Measurements from ENCODE around the gene MMEL1. TPM values are rescaled to one million over a fixed set of nuclear protein-coding genes. Genes with fewer than 3 reads are reported as not detected.

MMEL1 gene
- total and polyA plus RNA-seq, 7 donors = 0.66 to 37.2 (median 4.2) TPM; not detected in 1

- intact Hi-C loops (cut with DNase I) = no loop called here
- Histone ChIP-seq H3K4me3 (no peak overlapping the region), H3K36me3 (no peaks in the 10 kb centered on the region), H3K27ac (no peak overlapping the region), H3K9me3 (no peaks in the 10 kb centered on the region), H3K4me1 (no peaks in the 10 kb centered on the region), H3K27me3 (peaks cover 27 to 66% (median 47%) of the 10 kb centered on the region in 3 donors)
- 82 to 83% methylated on average over 10 of the region's 10 CpGs for WGBS, 2 donors
- no peak for TF ChIP-seq POLR2AphosphoS5 (IDR thresholded peaks at IDR 0.05)
- TF ChIP-seq EP300 (IDR thresholded peaks at IDR 0.05) = no peak
- no peak for TF ChIP-seq POLR2A (IDR thresholded peaks at IDR 0.05)
- TF ChIP-seq CTCF (IDR thresholded peaks at IDR 0.05) = no peak
- DNase-seq = peak; percentile 44
These were observed 2.7 kb upstream of the MMEL1 start for GRCh38 chr1:2635361-2636010.

GRCh38 chr1:2633936-2634491 lies 1.2 kb upstream of the MMEL1 start:
- DNase-seq = no peak
- TF ChIP-seq POLR2A (IDR thresholded peaks at IDR 0.05) (no peak), CTCF (IDR thresholded peaks at IDR 0.05) (no peak), POLR2AphosphoS5 (IDR thresholded peaks at IDR 0.05) (no peak), EP300 (IDR thresholded peaks at IDR 0.05) (no peak)
- Histone ChIP-seq H3K9me3 (no peaks in the 10 kb centered on the region), H3K36me3 (no peaks in the 10 kb centered on the region), H3K4me3 (no peak overlapping the region), H3K4me1 (peaks cover 0 to under 1% (median under 1%) of the 10 kb centered on the region in 4 donors), H3K27me3 (peaks cover 35 to 79% (median 58%) of the 10 kb centered on the region in 3 donors), H3K27ac (no peak overlapping the region)
- intact Hi-C loops (cut with DNase I) = no loop called here
- WGBS, 2 donors = 80 to 81% methylated on average over 8 of the region's 8 CpGs

- Histone ChIP-seq H3K9me3 (no peaks in the 10 kb centered on the region), H3K27ac (no peak overlapping the region), H3K4me1 (peaks cover 0 to 7% (median 5%) of the 10 kb centered on the region in 4 donors), H3K36me3 (no peaks in the 10 kb centered on the region), H3K4me3 (no peak overlapping the region), H3K27me3 (peaks cover 41 to 85% (median 64%) of the 10 kb centered on the region in 3 donors)
- 86 to 89% methylated on average over 12 of the region's 12 CpGs for whole genome bisulfite sequencing, 2 donors
- TF ChIP-seq POLR2AphosphoS5 (IDR thresholded peaks at IDR 0.05) (no peak), EP300 (IDR thresholded peaks at IDR 0.05) (no peak), POLR2A (IDR thresholded peaks at IDR 0.05) (no peak), CTCF (IDR thresholded peaks at IDR 0.05) (no peak)
- peak; percentile 17 for DNase-seq
- intact Hi-C loops (cut with DNase I) = no loop called here
These were observed 635 bp upstream of the MMEL1 start for GRCh38 chr1:2633366-2633935.

GRCh38 chr1:2632051-2632430 lies 775 bp downstream of the MMEL1 start:
- no peak overlapping the region for H3K4me3 ChIP-seq
- H3K27me3 ChIP-seq = peaks cover 50 to 89% (median 76%) of the 10 kb centered on the region in 3 donors
- peaks cover 0 to 11% (median 6%) of the 10 kb centered on the region in 4 donors for H3K4me1 ChIP-seq
- no peaks in the 10 kb centered on the region for H3K9me3 ChIP-seq
- no peak for DNase-seq
- H3K27ac ChIP-seq = no peak overlapping the region
- TF ChIP-seq CTCF (IDR thresholded peaks at IDR 0.05) = no peak
- TF ChIP-seq POLR2AphosphoS5 (IDR thresholded peaks at IDR 0.05) = no peak
- TF ChIP-seq EP300 (IDR thresholded peaks at IDR 0.05) = no peak
- TF ChIP-seq POLR2A (IDR thresholded peaks at IDR 0.05) = no peak
- H3K36me3 ChIP-seq = no peaks in the 10 kb centered on the region
- intact Hi-C loops (cut with DNase I) = no loop called here
- WGBS, 2 donors = 63 to 68% methylated on average over 8 of the region's 8 CpGs

Measured in sigmoid colon (tissue), 7 donors.